ENCODE results near the gene CPNE6. TPM values are rescaled to one million over a fixed set of nuclear protein-coding genes. Genes with fewer than 3 reads are reported as not detected.

The CPNE6 gene
- total RNA-seq, 1 experiment from 2014 or later: not detected

DNA sequence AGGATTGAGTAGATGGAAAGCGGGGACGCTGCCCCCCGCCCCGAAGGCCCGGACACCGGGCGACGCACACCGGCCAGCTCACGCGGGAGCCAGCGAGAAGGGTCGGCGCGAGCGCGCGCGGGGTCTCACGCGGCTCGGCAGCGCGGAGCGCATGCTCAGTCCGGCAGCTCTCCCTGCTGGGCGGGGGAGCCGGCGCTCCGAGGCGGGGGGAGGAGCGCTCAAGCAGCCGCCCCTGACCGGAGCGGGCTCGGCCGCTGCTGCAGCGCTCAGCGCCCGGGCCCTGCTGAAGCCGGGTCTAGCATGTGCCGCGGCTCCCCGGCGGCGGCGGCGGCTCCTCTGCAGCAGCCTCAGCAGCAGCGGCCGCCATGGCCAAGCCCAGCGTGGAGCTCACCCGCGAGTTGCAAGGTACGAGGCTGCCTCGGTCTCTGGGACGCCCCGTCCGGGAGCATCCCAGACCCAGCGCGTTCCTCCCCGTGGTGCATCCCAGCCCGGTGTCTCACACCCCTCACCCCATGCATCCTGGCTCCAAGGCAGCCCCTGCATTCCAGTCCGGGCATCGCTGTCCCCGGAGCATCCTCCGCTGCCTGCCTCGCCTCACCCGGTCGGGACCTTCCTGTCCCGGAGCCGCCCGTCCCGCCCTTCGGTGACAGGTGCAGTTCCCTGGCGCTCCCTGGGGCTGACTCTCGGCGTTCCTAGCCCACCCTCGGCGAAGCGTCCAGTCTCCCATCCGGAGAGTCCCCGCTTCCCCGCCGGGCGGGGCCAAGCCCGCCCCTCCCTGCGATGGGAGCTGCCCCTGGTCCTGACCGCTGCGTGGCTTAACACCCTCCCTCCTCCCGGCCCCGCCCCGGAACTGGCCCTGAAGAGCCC lies 19.3 kb upstream of the CPNE6 start, which contains the start of gene CARMIL3:
CARMIL3 (plus strand) TSS at position 221 of the 867 bp plus-strand sequence; CDS start at position 366, 145 bp downstream.
- Histone ChIP-seq H3K27ac (no peak within 1 kb of the TSS), H4K20me1 (ENCODE audit: insufficient read depth) (no peaks in the 10 kb centered on the region), H2AFZ (peak within 1 kb of the TSS; percentile 74), H3K36me3 (ENCODE audit: low read depth) (no peaks in the 10 kb centered on the region), H3K27me3 (ENCODE audit: insufficient read depth, low read depth) (peaks cover 31% of the 10 kb centered on the region), H3F3A (ENCODE audit: insufficient read depth, low read depth) (no peaks in the 10 kb centered on the region), H3K4me1 (replicated peaks; ENCODE audit: insufficient read depth) (no peaks in the 10 kb centered on the region), H3K9me2 (ENCODE audit: insufficient read depth) (no peaks in the 10 kb centered on the region), H3K79me2 (ENCODE audit: low read depth) (no peaks in the 10 kb centered on the region), H3K9me3 (ENCODE audit: insufficient read depth, low read depth) (no peaks in the 10 kb centered on the region), H3K4me2 (peak within 1 kb of the TSS; percentile 79), H3K4me3 (peak within 1 kb of the TSS; percentile 57; the same call in 1 of the 2 replicates)
- no TSS peak for BruUV-seq (replicated peaks)
- intact Hi-C loops (cut with micrococcal nuclease; ENCODE audit: unreplicated experiment): no loop called here
- ChIA-PET CTCF (interaction anchor here (0.5 to 0.6 kb wide), 2 partner anchors 36 to 703 kb away, joined by 3 to 4 read pairs; no protein-coding TSS in a partner anchor), POLR2A (ENCODE audit: unreplicated experiment) (interaction anchor here (0.5 to 0.7 kb wide), 3 partner anchors 75 to 1075 kb away, joined by 3 to 18 read pairs (median 8); no protein-coding TSS in a partner anchor)
- no peak for TF ChIP-seq EZH2 (IDR thresholded peaks at IDR 0.05; ENCODE audit: low read depth)
- TF ChIP-seq, protein P1, sequence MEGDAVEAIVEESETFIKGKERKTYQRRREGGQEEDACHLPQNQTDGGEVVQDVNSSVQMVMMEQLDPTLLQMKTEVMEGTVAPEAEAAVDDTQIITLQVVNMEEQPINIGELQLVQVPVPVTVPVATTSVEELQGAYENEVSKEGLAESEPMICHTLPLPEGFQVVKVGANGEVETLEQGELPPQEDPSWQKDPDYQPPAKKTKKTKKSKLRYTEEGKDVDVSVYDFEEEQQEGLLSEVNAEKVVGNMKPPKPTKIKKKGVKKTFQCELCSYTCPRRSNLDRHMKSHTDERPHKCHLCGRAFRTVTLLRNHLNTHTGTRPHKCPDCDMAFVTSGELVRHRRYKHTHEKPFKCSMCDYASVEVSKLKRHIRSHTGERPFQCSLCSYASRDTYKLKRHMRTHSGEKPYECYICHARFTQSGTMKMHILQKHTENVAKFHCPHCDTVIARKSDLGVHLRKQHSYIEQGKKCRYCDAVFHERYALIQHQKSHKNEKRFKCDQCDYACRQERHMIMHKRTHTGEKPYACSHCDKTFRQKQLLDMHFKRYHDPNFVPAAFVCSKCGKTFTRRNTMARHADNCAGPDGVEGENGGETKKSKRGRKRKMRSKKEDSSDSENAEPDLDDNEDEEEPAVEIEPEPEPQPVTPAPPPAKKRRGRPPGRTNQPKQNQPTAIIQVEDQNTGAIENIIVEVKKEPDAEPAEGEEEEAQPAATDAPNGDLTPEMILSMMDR (conservative IDR thresholded peaks at IDR 0.05): no peak
- peak in 1 of 2 experiments; percentile 41 for DNase-seq

- Histone ChIP-seq H3K4me3 (no peak overlapping the region; the same call in 1 of the 2 replicates), H3K9me2 (ENCODE audit: insufficient read depth) (no peaks in the 10 kb centered on the region)
- POLR2A ChIA-PET (ENCODE audit: unreplicated experiment): interaction anchor here (0.6 kb wide), 1 partner anchor 1076 kb away, joined by 8 read pairs; no protein-coding TSS in a partner anchor
Measured at GRCh38 chr14:24052656-24053547, 18.5 kb upstream of the CPNE6 start.

More at GRCh38 chr14:24052656-24053547, 18.5 kb upstream of the CPNE6 start:
- no peaks in the 10 kb centered on the region for H3K79me2 ChIP-seq (ENCODE audit: low read depth)
- intact Hi-C loops (cut with micrococcal nuclease; ENCODE audit: unreplicated experiment): no loop called here
- H3K27me3 ChIP-seq (ENCODE audit: insufficient read depth, low read depth): peaks cover 36% of the 10 kb centered on the region
- H3K27ac ChIP-seq: no peak overlapping the region
- peak overlapping the region; percentile 79; the same call in 1 of the 2 replicates for H3K4me2 ChIP-seq
- BruUV-seq (replicated peaks): no TSS peak
- H3K36me3 ChIP-seq (ENCODE audit: low read depth): no peaks in the 10 kb centered on the region
- H2AFZ ChIP-seq: no peak overlapping the region
- TF ChIP-seq EZH2 (IDR thresholded peaks at IDR 0.05; ENCODE audit: low read depth): no peak
- TF ChIP-seq, protein P1 (conservative IDR thresholded peaks at IDR 0.05): no peak
- H3K4me1 ChIP-seq (replicated peaks; ENCODE audit: insufficient read depth): no peaks in the 10 kb centered on the region
- no peaks in the 10 kb centered on the region for H3K9me3 ChIP-seq (ENCODE audit: insufficient read depth, low read depth)
- CTCF ChIA-PET: interaction anchor here (0.5 to 0.6 kb wide), 2 partner anchors 35 to 704 kb away, joined by 3 to 4 read pairs; no protein-coding TSS in a partner anchor
- no peaks in the 10 kb centered on the region for H4K20me1 ChIP-seq (ENCODE audit: insufficient read depth)
- DNase-seq: no peak
- no peaks in the 10 kb centered on the region for H3F3A ChIP-seq (ENCODE audit: insufficient read depth, low read depth)
